Lung (tissue), 12 donors: ENCODE results near the gene CAD. TPM values are rescaled to one million over a fixed set of nuclear protein-coding genes. Genes with fewer than 3 reads are reported as not detected.

Experiments
- ATAC-seq: fragments of 200-7000 bp; cut with Tn5 transposase; one replicate; pipeline ENCODE4 v1.9.1; 2020; ENCODE audit warnings: moderate number of reproducible peaks; ENCODE audit not compliant: insufficient read depth, low FRiP score
- DNase-seq, 3 donors: peaks; one replicate each; pipeline ENCODE4 v3.0.0-alpha.2; 2013 to 2017
- H3K27ac ChIP-seq, 2 donors: one replicate each; pipeline ENCODE4 v1.5.1; 2013; ENCODE audit warnings: mild to moderate bottlenecking in 2 of 2, moderate library complexity in 2 of 2, control low read depth in 1 of 2, inconsistent platforms in 1 of 2, low read depth in 1 of 2, low read length in 1 of 2
- H3K27me3 ChIP-seq, 3 donors: one replicate each; pipeline ENCODE4 v1.5.1; 2013; ENCODE audit warnings: low read length in 2 of 3; ENCODE audit not compliant: control insufficient read depth in 3 of 3, insufficient read depth in 3 of 3
- H3K36me3 ChIP-seq, 4 donors: one replicate each; pipeline ENCODE4 v1.5.1; 2013; ENCODE audit warnings: low read length in 4 of 4, mild to moderate bottlenecking in 1 of 4, moderate library complexity in 1 of 4; ENCODE audit not compliant: control insufficient read depth in 4 of 4, insufficient read depth in 4 of 4
- H3K4me1 ChIP-seq, 5 donors: one replicate each; pipeline ENCODE4 v1.5.1; 2013; ENCODE audit warnings: low read length in 5 of 5, mild to moderate bottlenecking in 2 of 5, moderate library complexity in 1 of 5; ENCODE audit not compliant: control insufficient read depth in 5 of 5, insufficient read depth in 5 of 5
- H3K4me3 ChIP-seq: one replicate; pipeline ENCODE4 v1.5.1; 2013; ENCODE audit warnings: mild to moderate bottlenecking, control low read depth, moderate library complexity
- H3K9ac ChIP-seq, 2 donors: one replicate each; pipeline ENCODE4 v1.5.1; 2013; ENCODE audit warnings: low read length in 2 of 2, control low read depth in 1 of 2; ENCODE audit not compliant: insufficient read depth in 1 of 2
- H3K9me3 ChIP-seq, 4 donors: one replicate each; pipeline ENCODE4 v1.5.1; 2013; ENCODE audit warnings: low read length in 3 of 4, mild to moderate bottlenecking in 1 of 4, moderate library complexity in 1 of 4; ENCODE audit not compliant: control insufficient read depth in 4 of 4, insufficient read depth in 3 of 4
- WGBS, 2 donors: extraction: QIAGEN DNeasy Blood & Tissue Kit; methylation state at CpG; one replicate each; pipeline ENCODE4 v1.1.7; 2013; 5-methylcytosine and 5-hydroxymethylcytosine counted together
- polyA plus RNA-seq, 2 donors: library from polyadenylated mRNA; stranded (reverse); fragments of 200-250 nt; gene quantifications; one replicate each; pipeline ENCODE4 v1.2.1, GENCODE V29; 2013
- total RNA-seq, 2 donors: library from RNA; depleted of rRNA in 1 of 2; stranded (reverse); fragments of >200 nt in 1 of 2; gene quantifications; one replicate each; pipeline ENCODE4 v1.2.1, GENCODE V29; 2014 to 2021
- TF ChIP-seq, protein P1 (sequence below): IDR thresholded peaks from 2 replicates; pipeline ENCODE4 v1.5.1; 2012; ENCODE audit warnings: mild to moderate bottlenecking; ENCODE audit errors: control extremely low read depth, extremely low read depth
- donor health status: control.
- donor health status: control.
- donor health status: Bipolar disorder and iron deficiency.
- donor health status: healthy.
- donor health status: DM: yes; HTN: yes; CAD: no.

The CAD gene
- total and polyA plus RNA-seq, 4 donors: 10.9 to 42.0 (median 18.9) TPM

DNA sequence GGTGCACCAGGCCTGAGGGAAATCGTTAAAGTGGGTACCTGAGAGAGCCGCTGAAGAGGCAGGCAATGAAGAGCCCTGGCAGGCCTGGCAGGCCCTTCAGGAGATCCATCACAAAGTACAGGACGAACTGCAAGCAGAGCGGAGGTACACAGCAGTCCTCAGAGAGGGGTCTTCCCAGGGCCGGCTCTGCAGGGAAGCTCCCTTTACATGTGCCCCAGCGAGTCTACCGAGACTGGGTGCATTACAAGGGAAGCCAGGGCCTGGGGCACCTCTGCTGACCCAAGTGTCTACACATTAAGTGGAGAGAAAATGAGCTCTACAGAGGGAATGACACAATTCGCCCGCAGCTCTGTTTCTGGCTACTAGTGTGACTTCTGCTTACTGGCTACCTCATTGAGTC lies 13.4 kb upstream of the CAD start:
- no peak overlapping the region for H3K4me3 ChIP-seq
- no peaks in the 10 kb centered on the region for H3K27me3 ChIP-seq
- H3K9me3 ChIP-seq: no peaks in the 10 kb centered on the region
- no peak overlapping the region for H3K27ac ChIP-seq
- DNase-seq (no peak), ATAC-seq (no peak)
- WGBS, 2 donors: 90 to 95% methylated on average over 9 of the region's 9 CpGs
- TF ChIP-seq, protein P1, sequence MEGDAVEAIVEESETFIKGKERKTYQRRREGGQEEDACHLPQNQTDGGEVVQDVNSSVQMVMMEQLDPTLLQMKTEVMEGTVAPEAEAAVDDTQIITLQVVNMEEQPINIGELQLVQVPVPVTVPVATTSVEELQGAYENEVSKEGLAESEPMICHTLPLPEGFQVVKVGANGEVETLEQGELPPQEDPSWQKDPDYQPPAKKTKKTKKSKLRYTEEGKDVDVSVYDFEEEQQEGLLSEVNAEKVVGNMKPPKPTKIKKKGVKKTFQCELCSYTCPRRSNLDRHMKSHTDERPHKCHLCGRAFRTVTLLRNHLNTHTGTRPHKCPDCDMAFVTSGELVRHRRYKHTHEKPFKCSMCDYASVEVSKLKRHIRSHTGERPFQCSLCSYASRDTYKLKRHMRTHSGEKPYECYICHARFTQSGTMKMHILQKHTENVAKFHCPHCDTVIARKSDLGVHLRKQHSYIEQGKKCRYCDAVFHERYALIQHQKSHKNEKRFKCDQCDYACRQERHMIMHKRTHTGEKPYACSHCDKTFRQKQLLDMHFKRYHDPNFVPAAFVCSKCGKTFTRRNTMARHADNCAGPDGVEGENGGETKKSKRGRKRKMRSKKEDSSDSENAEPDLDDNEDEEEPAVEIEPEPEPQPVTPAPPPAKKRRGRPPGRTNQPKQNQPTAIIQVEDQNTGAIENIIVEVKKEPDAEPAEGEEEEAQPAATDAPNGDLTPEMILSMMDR: no peak
- H3K4me1 ChIP-seq: no peaks in the 10 kb centered on the region
- no peak overlapping the region for H3K9ac ChIP-seq
- peaks cover 3 to 67% (median 24%) of the 10 kb centered on the region in 4 donors for H3K36me3 ChIP-seq

DNA sequence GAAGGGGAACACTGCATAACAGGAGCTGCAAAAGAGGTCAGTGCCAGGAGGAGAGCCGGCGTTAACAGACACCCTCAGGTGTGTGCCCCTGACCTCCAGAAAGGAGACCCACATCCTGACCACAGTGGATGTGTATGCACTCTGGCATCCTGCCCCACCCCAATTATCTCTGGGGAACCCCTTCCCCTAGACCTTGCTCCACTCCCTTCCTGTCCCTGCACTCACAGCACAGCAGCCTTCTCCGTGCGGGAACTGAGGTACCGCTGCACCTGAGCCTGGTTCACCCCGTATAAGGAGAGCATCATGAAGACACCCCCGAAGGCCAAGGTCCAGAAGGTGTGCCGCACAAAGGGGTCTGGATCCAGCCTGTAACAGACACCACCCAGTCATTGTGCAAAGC lies 12.6 kb upstream of the CAD start:
- H3K4me1 ChIP-seq: no peaks in the 10 kb centered on the region
- no peak for ATAC-seq
- TF ChIP-seq, protein P1: no peak
- no peak overlapping the region for H3K27ac ChIP-seq
- no peaks in the 10 kb centered on the region for H3K9me3 ChIP-seq
- no peaks in the 10 kb centered on the region for H3K27me3 ChIP-seq
- H3K9ac ChIP-seq: no peak overlapping the region
- 95 to 96% methylated on average over 8 of the region's 8 CpGs for WGBS, 2 donors
- no peak overlapping the region for H3K4me3 ChIP-seq
- no peak for DNase-seq
- H3K36me3 ChIP-seq: peaks cover 3 to 72% (median 24%) of the 10 kb centered on the region in 4 donors

DNA sequence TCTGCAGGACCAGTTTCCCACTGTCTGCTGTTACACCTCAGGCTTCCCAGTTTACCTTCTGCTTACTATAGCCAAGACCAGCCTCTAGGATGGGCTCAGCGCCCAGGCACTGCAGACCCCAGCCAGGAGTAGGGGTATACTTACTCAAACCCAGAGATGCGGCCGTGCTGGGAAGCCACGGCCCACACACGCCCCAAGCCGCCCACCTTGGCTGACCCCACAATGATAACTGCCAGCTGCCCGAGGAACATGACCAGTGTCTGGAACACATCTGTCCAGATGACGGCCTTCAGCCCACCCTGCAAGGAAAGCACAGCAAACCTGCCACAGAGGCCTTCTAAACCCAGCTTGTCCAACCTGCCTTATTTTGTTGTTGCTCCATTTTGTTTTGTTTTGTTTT lies 12.0 kb upstream of the CAD start:
- no peaks in the 10 kb centered on the region for H3K9me3 ChIP-seq
- H3K4me3 ChIP-seq: no peak overlapping the region
- DNase-seq: no peak
- TF ChIP-seq, protein P1: no peak
- ATAC-seq: no peak
- H3K36me3 ChIP-seq: peaks cover 3 to 70% (median 24%) of the 10 kb centered on the region in 4 donors
- WGBS, 2 donors: 88 to 89% methylated on average over 8 of the region's 8 CpGs
- no peaks in the 10 kb centered on the region for H3K27me3 ChIP-seq
- no peak overlapping the region for H3K27ac ChIP-seq
- H3K9ac ChIP-seq: no peak overlapping the region
- H3K4me1 ChIP-seq: no peaks in the 10 kb centered on the region

DNA sequence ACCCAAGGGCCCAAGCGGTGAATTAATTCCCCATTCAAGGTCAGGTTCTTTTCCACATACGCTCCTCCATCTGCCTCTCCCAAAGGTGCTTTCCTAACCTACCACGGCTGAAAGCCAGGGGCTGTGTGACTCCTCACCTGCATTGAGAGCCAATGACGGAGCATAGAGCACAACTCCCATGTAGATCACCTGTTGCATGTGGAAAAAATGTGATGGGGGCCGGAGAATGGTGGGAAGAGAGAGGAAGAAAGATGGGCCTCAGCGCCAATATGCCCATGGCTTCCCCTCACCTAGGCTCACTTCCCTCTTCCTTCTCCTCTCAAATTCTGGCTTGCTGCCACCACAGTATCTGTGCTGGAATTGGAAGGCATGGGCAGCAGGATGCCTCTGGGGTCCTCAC lies 10.8 kb upstream of the CAD start:
- no peak for DNase-seq
- Histone ChIP-seq H3K4me3 (no peak overlapping the region), H3K9ac (no peak overlapping the region), H3K27me3 (no peaks in the 10 kb centered on the region), H3K9me3 (no peaks in the 10 kb centered on the region), H3K27ac (no peak overlapping the region), H3K4me1 (peaks cover 0 to 5% (median 0%) of the 10 kb centered on the region in 5 donors), H3K36me3 (peaks cover 3 to 60% (median 24%) of the 10 kb centered on the region in 4 donors)
- WGBS, 2 donors: 92 to 98% methylated on average over 6 of the region's 6 CpGs
- ATAC-seq: no peak
- TF ChIP-seq, protein P1: no peak
